ENCODE results near the gene PTPN23. TPM values are rescaled to one million over a fixed set of nuclear protein-coding genes. Genes with fewer than 3 reads are reported as not detected.
A peak's percentile ranks its signal among the peaks of the same experiment; 100 is the strongest.

The PTPN23 gene
- total RNA-seq, 1 donor from 2014 or later = 71.4 TPM

DNA sequence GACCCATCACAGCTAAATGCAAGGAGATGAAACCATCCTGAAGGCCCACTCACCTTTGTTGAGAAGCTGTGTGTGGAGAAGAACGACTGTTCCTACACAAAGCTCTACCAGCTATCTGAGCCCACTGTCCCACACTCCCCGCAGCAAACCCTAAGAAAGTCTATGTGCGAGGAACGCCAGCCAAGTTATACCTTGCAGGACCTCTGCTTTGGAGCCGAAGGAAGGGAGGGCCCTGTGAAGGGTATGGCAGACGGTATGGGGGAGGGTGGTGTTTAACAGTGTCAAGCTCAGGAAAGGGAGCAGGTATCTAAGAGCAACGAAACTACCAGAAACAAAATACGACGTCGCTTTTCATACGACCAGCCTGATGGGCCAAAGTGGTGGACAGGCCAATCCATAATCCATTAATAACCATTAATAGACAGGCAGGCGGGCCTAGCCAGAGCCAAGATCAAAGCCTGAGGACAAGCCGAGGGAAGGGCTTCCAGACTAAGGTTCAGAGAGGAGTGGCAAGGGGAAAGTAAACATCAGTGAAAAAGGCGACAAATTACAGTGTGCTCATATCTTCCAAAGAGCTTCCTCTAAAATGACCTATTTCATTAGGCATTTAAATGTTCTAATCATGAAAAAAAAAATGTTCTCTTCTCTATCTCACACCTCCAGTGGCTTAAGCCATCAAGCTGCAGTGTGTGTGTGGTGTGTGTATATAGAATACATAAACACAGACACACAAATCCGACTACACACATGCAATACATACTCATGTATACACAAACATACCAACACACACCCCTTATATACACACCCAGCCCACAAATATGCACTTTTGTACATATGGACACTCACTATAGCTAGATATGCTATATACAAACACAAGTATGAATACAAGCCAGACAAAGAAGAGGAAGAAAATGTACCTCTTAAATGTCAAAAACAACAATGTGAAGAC lies 43.9 kb downstream of the PTPN23 start:
- H3K9me3 Mint-ChIP-seq (ENCODE audit: low read depth) = no peaks in the 10 kb centered on the region
- H3K36me3 Mint-ChIP-seq (ENCODE audit: insufficient read depth) = peaks cover 5% of the 10 kb centered on the region
- peaks cover 9% of the 10 kb centered on the region for H3K4me1 Mint-ChIP-seq (ENCODE audit: low read depth)
- H3K27ac Mint-ChIP-seq = peak overlapping the region; percentile 53
- no peak for DNase-seq (ENCODE audit: low spot score, unreplicated experiment)
- H3K27me3 Mint-ChIP-seq = no peaks in the 10 kb centered on the region
- H3K4me3 Mint-ChIP-seq (ENCODE audit: low read depth) = no peak overlapping the region
- no peak for TF ChIP-seq CTCF (IDR thresholded peaks at IDR 0.05; ENCODE audit: unreplicated experiment)

- Mint-ChIP-seq H3K27ac (peak overlapping the region; percentile 27), H3K9me3 (ENCODE audit: low read depth) (no peaks in the 10 kb centered on the region), H3K36me3 (ENCODE audit: insufficient read depth) (peaks cover 7% of the 10 kb centered on the region), H3K27me3 (no peaks in the 10 kb centered on the region), H3K4me1 (ENCODE audit: low read depth) (peaks cover 9% of the 10 kb centered on the region), H3K4me3 (ENCODE audit: low read depth) (no peak overlapping the region)
- no peak for DNase-seq (ENCODE audit: low spot score, unreplicated experiment)
- TF ChIP-seq CTCF (IDR thresholded peaks at IDR 0.05; ENCODE audit: unreplicated experiment) = no peak
Measured at GRCh38 chr3:47425383-47425778, 44.6 kb downstream of the PTPN23 start.

DNA sequence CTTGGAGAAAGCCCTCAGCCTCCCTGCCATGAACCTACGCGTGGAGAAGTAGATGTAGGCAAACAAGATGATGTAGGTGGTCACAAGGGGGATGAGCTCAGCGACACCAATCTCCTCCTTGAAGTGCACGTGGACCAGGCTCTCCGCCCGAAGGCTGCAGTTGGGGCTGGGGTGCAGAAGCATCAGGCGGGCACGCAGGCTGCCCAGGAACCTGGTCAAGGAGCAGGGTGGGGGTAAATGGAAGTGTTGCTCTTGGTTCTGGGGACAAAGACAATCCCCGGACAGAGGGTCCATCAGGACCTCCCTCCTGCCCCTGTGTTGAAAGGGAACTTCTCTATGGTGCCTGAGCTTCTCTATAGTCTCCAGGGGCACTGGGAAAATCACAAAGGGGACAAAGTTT lies 45.1 kb downstream of the PTPN23 start:
- DNase-seq (ENCODE audit: low spot score, unreplicated experiment) = no peak
- H3K4me3 Mint-ChIP-seq (ENCODE audit: low read depth) = no peak overlapping the region
- no peak for TF ChIP-seq CTCF (IDR thresholded peaks at IDR 0.05; ENCODE audit: unreplicated experiment)

GRCh38 chr3:47427866-47428265 lies 47.0 kb downstream of the PTPN23 start:
- Mint-ChIP-seq H3K27me3 (no peaks in the 10 kb centered on the region), H3K9me3 (ENCODE audit: low read depth) (no peaks in the 10 kb centered on the region), H3K36me3 (ENCODE audit: insufficient read depth) (peaks cover 7% of the 10 kb centered on the region), H3K4me3 (ENCODE audit: low read depth) (no peak overlapping the region), H3K4me1 (ENCODE audit: low read depth) (peaks cover 7% of the 10 kb centered on the region), H3K27ac (no peak overlapping the region)
- no peak for DNase-seq (ENCODE audit: low spot score, unreplicated experiment)
- TF ChIP-seq CTCF (IDR thresholded peaks at IDR 0.05; ENCODE audit: unreplicated experiment) = no peak

More for the DNA sequence above, 45.1 kb downstream of the PTPN23 start:
- peaks cover 7% of the 10 kb centered on the region for H3K36me3 Mint-ChIP-seq (ENCODE audit: insufficient read depth)
- peaks cover 9% of the 10 kb centered on the region for H3K4me1 Mint-ChIP-seq (ENCODE audit: low read depth)
- peak overlapping the region; percentile 49 for H3K27ac Mint-ChIP-seq
- no peaks in the 10 kb centered on the region for H3K9me3 Mint-ChIP-seq (ENCODE audit: low read depth)
- H3K27me3 Mint-ChIP-seq = no peaks in the 10 kb centered on the region

DNA sequence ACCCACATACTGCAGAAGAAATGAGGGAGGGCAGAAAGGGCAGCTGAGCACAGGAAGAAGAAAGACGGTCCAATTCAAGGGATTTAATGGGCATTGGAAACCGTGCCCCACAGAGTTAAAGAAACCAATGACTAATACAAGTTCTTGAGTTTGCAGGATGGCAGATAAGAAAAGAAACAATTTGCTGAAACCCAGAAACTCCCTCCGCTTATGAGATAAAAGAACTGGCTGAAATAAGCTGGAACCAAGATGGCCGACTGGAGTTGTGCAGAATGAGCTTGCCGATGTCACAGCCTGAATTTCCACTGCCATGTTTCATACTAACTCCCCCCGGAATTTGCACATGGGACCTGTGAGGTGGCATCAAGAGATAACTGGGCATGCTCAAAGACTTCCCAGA lies 47.8 kb downstream of the PTPN23 start:
- no peak overlapping the region for H3K4me3 Mint-ChIP-seq (ENCODE audit: low read depth)
- peaks cover 11% of the 10 kb centered on the region for H3K36me3 Mint-ChIP-seq (ENCODE audit: insufficient read depth)
- no peaks in the 10 kb centered on the region for H3K9me3 Mint-ChIP-seq (ENCODE audit: low read depth)
- DNase-seq (ENCODE audit: low spot score, unreplicated experiment) = no peak
- no peak for TF ChIP-seq CTCF (IDR thresholded peaks at IDR 0.05; ENCODE audit: unreplicated experiment)
- H3K4me1 Mint-ChIP-seq (ENCODE audit: low read depth) = peaks cover 7% of the 10 kb centered on the region
- no peaks in the 10 kb centered on the region for H3K27me3 Mint-ChIP-seq
- no peak overlapping the region for H3K27ac Mint-ChIP-seq

All from progenitor cell of endocrine pancreas (in vitro differentiated cells).